Vagina (tissue), 2 donors: ENCODE results near the gene KCNH2. TPM values are rescaled to one million over a fixed set of nuclear protein-coding genes. Genes with fewer than 3 reads are reported as not detected.

Experiments
- DNase-seq, 2 donors: peaks; one replicate each; pipeline ENCODE4 v3.0.0-alpha.2; 2017; ENCODE audit errors: extremely low spot score in 2 of 2
- H3K27ac ChIP-seq: fragments of 200-600 bp; sonication (generic); one replicate; pipeline ENCODE4 v1.5.1; 2019
- H3K27me3 ChIP-seq: fragments of 200-600 bp; sonication (generic); one replicate; pipeline ENCODE4 v1.5.1; 2019
- H3K36me3 ChIP-seq, 2 donors: fragments of 200-600 bp; sonication (generic); one replicate each; pipeline ENCODE4 v1.5.1; 2017 to 2019
- H3K4me1 ChIP-seq: fragments of 200-600 bp; sonication (generic); one replicate; pipeline ENCODE4 v1.5.1; 2019
- H3K4me3 ChIP-seq, 2 donors: fragments of 200-600 bp; sonication (generic); 1 replicate in 1 of 2; 2 replicates in 1 of 2; pipeline ENCODE4 v1.5.1; 2016 to 2019
- H3K9me3 ChIP-seq: fragments of 200-600 bp; sonication (generic); one replicate; pipeline ENCODE4 v1.5.1; 2019
- CTCF ChIP-seq, 3 experiments: fragments of 450-650 bp in 2 of 3; fragments of 200-600 bp in 1 of 3; sonication (generic) in 1 of 3; IDR thresholded peaks; one replicate each; pipeline ENCODE4 v1.5.1; 2017 to 2019; ENCODE audit warnings: antibody characterized with exemption in 3 of 3, mild to moderate bottlenecking in 2 of 3, moderate library complexity in 2 of 3
- POLR2A ChIP-seq, 2 donors: fragments of 450-650 bp; IDR thresholded peaks; one replicate each; pipeline ENCODE4 v1.6.1; 2017; ENCODE audit warnings: antibody characterized with exemption in 2 of 2, mild to moderate bottlenecking in 2 of 2, moderate library complexity in 2 of 2
- POLR2AphosphoS5 ChIP-seq, 2 donors: sonication (generic); formaldehyde crosslinking; IDR thresholded peaks; one replicate each; pipeline ENCODE4 v1.9.0; 2017; ENCODE audit warnings: antibody characterized with exemption in 2 of 2, mild to moderate bottlenecking in 2 of 2, low read depth in 1 of 2; ENCODE audit not compliant: insufficient read depth in 1 of 2
- intact Hi-C: fragments of 100-400 bp; cut with DNase I; formaldehyde crosslinking; loops from one replicate; pipeline ENCODE4 v1.15.1; 2023
- total RNA-seq: library from RNA; depleted of rRNA; stranded (reverse); fragments of >200 nt; gene quantifications from one replicate; pipeline ENCODE4 v1.2.3, GENCODE V29; 2016

The KCNH2 gene
- total RNA-seq, 1 donor from 2014 or later, result 6.4 TPM

DNA sequence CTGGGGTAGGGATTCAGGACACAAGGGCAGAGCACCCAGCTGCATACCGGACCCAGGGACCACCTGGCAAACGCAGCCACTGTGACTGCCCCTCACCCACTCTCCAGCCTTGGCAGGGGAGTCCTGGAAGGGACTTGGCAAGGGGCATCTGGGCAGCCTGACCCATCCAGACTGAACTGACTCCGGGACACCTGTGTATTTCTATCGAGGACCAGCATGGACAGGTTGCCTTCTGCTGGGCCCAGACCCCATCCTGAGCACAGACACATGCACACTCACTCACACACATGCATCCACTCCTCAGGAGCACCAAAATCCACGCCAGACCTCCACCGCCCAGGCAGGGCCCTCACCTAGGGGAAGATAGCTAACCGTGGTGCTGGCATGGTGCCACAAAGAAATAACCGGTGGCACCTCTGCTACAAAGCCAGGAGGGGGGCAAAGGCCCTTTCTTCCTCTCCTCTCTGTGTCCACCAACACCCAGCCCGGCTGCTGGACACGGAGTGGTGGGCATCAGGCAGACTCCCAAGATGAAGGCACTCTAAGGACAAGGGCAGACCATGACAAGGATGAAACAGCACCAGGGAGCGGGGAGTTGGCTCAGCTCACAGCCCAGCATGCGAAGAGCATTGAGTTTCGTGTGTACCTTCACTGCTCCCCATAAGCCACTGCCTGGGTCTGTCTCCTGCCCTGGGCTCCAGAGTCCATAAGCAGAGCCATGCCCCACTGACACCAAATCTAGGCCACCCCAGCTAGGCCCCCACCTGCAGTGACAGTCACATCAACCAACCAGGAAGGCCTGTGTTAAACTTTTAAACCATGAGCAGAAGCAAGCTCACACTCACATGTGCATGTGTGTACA, 35.3 kb downstream of the KCNH2 start:
- no peak for DNase-seq
- Histone ChIP-seq H3K4me1 (peaks cover 14% of the 10 kb centered on the region), H3K4me3 (no peak overlapping the region), H3K27me3 (no peaks in the 10 kb centered on the region), H3K9me3 (no peaks in the 10 kb centered on the region), H3K27ac (no peak overlapping the region), H3K36me3 (no peaks in the 10 kb centered on the region)
- intact Hi-C loops, result no loop called here
- TF ChIP-seq POLR2A (IDR thresholded peaks at IDR 0.05) (no peak), CTCF (IDR thresholded peaks at IDR 0.05) (no peak), POLR2AphosphoS5 (IDR thresholded peaks at IDR 0.05; ENCODE audit: insufficient read depth in 1 of 2, low read depth in 1 of 2) (no peak)

GRCh38 chr7:150942001-150942590, 36.0 kb downstream of the KCNH2 start:
- intact Hi-C loops, result no loop called here
- DNase-seq, result no peak
- H3K27ac ChIP-seq, result no peak overlapping the region

DNA sequence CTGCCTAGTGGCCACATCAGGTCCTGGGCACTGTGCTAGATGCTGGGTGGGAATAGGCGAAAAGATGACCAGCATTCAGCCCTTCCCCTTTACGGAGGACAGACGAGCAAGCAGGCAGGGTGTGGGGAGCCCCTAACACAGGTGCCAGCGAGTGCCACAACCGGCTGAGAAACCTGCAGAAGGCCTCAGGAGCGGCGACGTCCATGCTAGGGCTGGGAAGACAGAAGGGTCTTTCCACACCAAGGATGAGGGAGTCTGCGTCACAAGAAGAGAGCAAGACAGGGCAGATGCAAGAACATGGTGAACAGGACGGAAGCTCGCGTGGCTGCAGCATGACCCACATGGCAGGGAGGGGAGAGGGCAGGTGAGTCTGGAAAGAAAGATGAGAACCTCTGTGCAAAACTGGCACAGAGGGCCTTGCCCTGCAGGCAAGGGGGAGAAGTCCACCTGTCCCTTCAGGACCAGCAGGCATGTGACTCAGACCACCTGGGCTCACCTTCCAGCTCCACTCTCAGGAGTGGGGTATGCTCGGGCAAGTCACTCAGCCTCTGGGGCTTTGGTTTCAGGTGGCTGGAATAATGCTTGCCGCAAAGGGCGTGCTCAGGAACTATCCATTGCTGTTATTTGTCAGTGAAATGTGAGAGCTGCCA, 36.6 kb downstream of the KCNH2 start:
- no peaks in the 10 kb centered on the region for H3K36me3 ChIP-seq
- H3K27me3 ChIP-seq, result no peaks in the 10 kb centered on the region
- H3K9me3 ChIP-seq, result no peaks in the 10 kb centered on the region
- H3K4me1 ChIP-seq, result peaks cover 9% of the 10 kb centered on the region
- H3K4me3 ChIP-seq, result no peak overlapping the region
- intact Hi-C loops, result no loop called here
- H3K27ac ChIP-seq, result no peak overlapping the region
- no peak for DNase-seq
- no peak for TF ChIP-seq CTCF (IDR thresholded peaks at IDR 0.05)
- TF ChIP-seq POLR2A (IDR thresholded peaks at IDR 0.05), result no peak
- TF ChIP-seq POLR2AphosphoS5 (IDR thresholded peaks at IDR 0.05; ENCODE audit: insufficient read depth in 1 of 2, low read depth in 1 of 2), result no peak

More at GRCh38 chr7:150942001-150942590, 36.0 kb downstream of the KCNH2 start:
- Histone ChIP-seq H3K27me3 (no peaks in the 10 kb centered on the region), H3K36me3 (no peaks in the 10 kb centered on the region), H3K9me3 (no peaks in the 10 kb centered on the region), H3K4me3 (no peak overlapping the region), H3K4me1 (peaks cover 10% of the 10 kb centered on the region)
- TF ChIP-seq POLR2A (IDR thresholded peaks at IDR 0.05), result no peak
- no peak for TF ChIP-seq POLR2AphosphoS5 (IDR thresholded peaks at IDR 0.05; ENCODE audit: insufficient read depth in 1 of 2, low read depth in 1 of 2)

- H3K36me3 ChIP-seq, result no peaks in the 10 kb centered on the region
- H3K4me3 ChIP-seq, result no peak overlapping the region
- DNase-seq, result no peak
- no peak for TF ChIP-seq POLR2AphosphoS5 (IDR thresholded peaks at IDR 0.05; ENCODE audit: insufficient read depth in 1 of 2, low read depth in 1 of 2)
- H3K9me3 ChIP-seq, result no peaks in the 10 kb centered on the region
- no peaks in the 10 kb centered on the region for H3K27me3 ChIP-seq
- H3K4me1 ChIP-seq, result peaks cover 9% of the 10 kb centered on the region
- no peak overlapping the region for H3K27ac ChIP-seq
- intact Hi-C loops, result no loop called here
Observed at GRCh38 chr7:150940431-150941102, 37.6 kb downstream of the KCNH2 start.

GRCh38 chr7:150939466-150939865, 38.7 kb downstream of the KCNH2 start:
- H3K27me3 ChIP-seq, result no peaks in the 10 kb centered on the region
- no peak for TF ChIP-seq POLR2A (IDR thresholded peaks at IDR 0.05)
- TF ChIP-seq POLR2AphosphoS5 (IDR thresholded peaks at IDR 0.05; ENCODE audit: insufficient read depth in 1 of 2, low read depth in 1 of 2), result no peak
- TF ChIP-seq CTCF (IDR thresholded peaks at IDR 0.05), result no peak
- DNase-seq, result no peak
- peaks cover 9% of the 10 kb centered on the region for H3K4me1 ChIP-seq
- H3K27ac ChIP-seq, result no peak overlapping the region
- H3K9me3 ChIP-seq, result no peaks in the 10 kb centered on the region
- intact Hi-C loops, result no loop called here
- H3K4me3 ChIP-seq, result no peak overlapping the region
- H3K36me3 ChIP-seq, result no peaks in the 10 kb centered on the region
